Measurements from ENCODE around the gene EEIG1.

EEIG1 gene

GRCh38 chr9:127974769-127975261 lies 6.0 kb downstream of the EEIG1 start:
- DNase-seq (ENCODE audit: low spot score) = no peak

- no peak for DNase-seq (ENCODE audit: low spot score)
Measured at GRCh38 chr9:127974001-127974768, 6.6 kb downstream of the EEIG1 start.

GRCh38 chr9:127973169-127974000 lies 7.4 kb downstream of the EEIG1 start:
- DNase-seq (ENCODE audit: low spot score) = no peak

GRCh38 chr9:127972236-127972871 lies 8.4 kb downstream of the EEIG1 start:
- no peak for DNase-seq (ENCODE audit: low spot score)

- DNase-seq (ENCODE audit: low spot score) = no peak
Measured at GRCh38 chr9:127971357-127972235, 9.2 kb downstream of the EEIG1 start.

GRCh38 chr9:127970401-127971313 lies 10.1 kb downstream of the EEIG1 start:
- no peak for DNase-seq (ENCODE audit: low spot score)

GRCh38 chr9:127968700-127969383 lies 11.9 kb downstream of the EEIG1 start:
- no peak for DNase-seq (ENCODE audit: low spot score)

GRCh38 chr9:127968042-127968441 lies 12.7 kb downstream of the EEIG1 start:
- DNase-seq (ENCODE audit: low spot score) = no peak

GRCh38 chr9:127967151-127967809 lies 13.5 kb downstream of the EEIG1 start:
- no peak for DNase-seq (ENCODE audit: low spot score)

GRCh38 chr9:127966416-127967150 lies 14.2 kb downstream of the EEIG1 start:
- DNase-seq (ENCODE audit: low spot score) = no peak

GRCh38 chr9:127965953-127966352 lies 14.8 kb downstream of the EEIG1 start:
- no peak for DNase-seq (ENCODE audit: low spot score)

GRCh38 chr9:127963359-127964064 lies 17.3 kb downstream of the EEIG1 start:
- no peak for DNase-seq (ENCODE audit: low spot score)

GRCh38 chr9:127963041-127963358 lies 17.8 kb downstream of the EEIG1 start:
- DNase-seq (ENCODE audit: low spot score) = no peak

GRCh38 chr9:127962278-127962677 lies 18.5 kb downstream of the EEIG1 start:
- no peak for DNase-seq (ENCODE audit: low spot score)

GRCh38 chr9:127961613-127962155 lies 19.1 kb downstream of the EEIG1 start:
- no peak for DNase-seq (ENCODE audit: low spot score)

- DNase-seq (ENCODE audit: low spot score) = no peak
Measured at GRCh38 chr9:127961155-127961490, 19.7 kb downstream of the EEIG1 start.

GRCh38 chr9:127960410-127961154 lies 20.2 kb downstream of the EEIG1 start:
- peak; percentile 67 for DNase-seq (ENCODE audit: low spot score)

Measured in D341Med (cell line).